Esophagus squamous epithelium (tissue), 5 donors: ENCODE results near the gene CDC20. TPM values are rescaled to one million over a fixed set of nuclear protein-coding genes. Genes with fewer than 3 reads are reported as not detected.
"Not testable (repeated sequence)": the region's sequence is repeated elsewhere in the genome, so short reads cannot be mapped to it uniquely, and the experiment has no call there.

Experiments used
- DNase-seq: peaks from one replicate; lab custom pipeline; 2025; lab: John Stamatoyannopoulos, UW
- H3K27ac ChIP-seq, 4 donors: fragments of 200-600 bp; sonication (generic); one replicate each; pipeline ENCODE4 v1.5.1; 2016 to 2019; ENCODE audit warnings: mild to moderate bottlenecking in 1 of 4
- H3K27me3 ChIP-seq, 4 donors: fragments of 200-600 bp; sonication (generic); 1 replicate in 3 of 4; 2 replicates in 1 of 4; pipeline versions ENCODE4 v1.5.1 to v1.6.0; 2017 to 2021; ENCODE audit warnings: antibody characterized with exemption in 1 of 4
- H3K36me3 ChIP-seq, 3 donors: fragments of 200-600 bp; sonication (generic); one replicate each; pipeline ENCODE4 v1.5.1; 2016 to 2019
- H3K4me1 ChIP-seq, 3 donors: fragments of 200-600 bp; sonication (generic); one replicate each; pipeline ENCODE4 v1.5.1; 2017 to 2019
- H3K4me3 ChIP-seq, 4 donors: fragments of 200-600 bp; sonication (generic); 1 replicate in 3 of 4; 2 replicates in 1 of 4; pipeline ENCODE4 v1.5.1; 2016 to 2019; ENCODE audit warnings: mild to moderate bottlenecking in 2 of 4, moderate library complexity in 1 of 4
- H3K9me3 ChIP-seq, 3 donors: fragments of 200-600 bp; sonication (generic); one replicate each; pipeline ENCODE4 v1.5.1; 2016 to 2019
- POLR2A ChIP-seq, 4 donors: fragments of 450-650 bp; IDR thresholded peaks; one replicate each; pipeline ENCODE4 v1.6.1; 2017; ENCODE audit warnings: antibody characterized with exemption in 4 of 4, mild to moderate bottlenecking in 4 of 4, moderate library complexity in 3 of 4
- WGBS, 2 donors: methylation state at CpG; one replicate each; pipeline ENCODE4 v1.1.5; 2018; 5-methylcytosine and 5-hydroxymethylcytosine counted together
- intact Hi-C: fragments of 100-400 bp; cut with DNase I; formaldehyde crosslinking; loops from one replicate; pipeline ENCODE4 v1.15.0; 2022
- total RNA-seq, 4 donors: library from RNA; depleted of rRNA; stranded (reverse); fragments of >200 nt; gene quantifications; one replicate each; pipeline ENCODE4 v1.1.0, GENCODE V29; 2016
- TF ChIP-seq, protein P1 (sequence below), 6 experiments: fragments of 450-650 bp in 4 of 6; fragments of 200-600 bp in 2 of 6; sonication (generic) in 2 of 6; IDR thresholded peaks; one replicate each; pipeline ENCODE4 v1.5.1; 2016 to 2019; ENCODE audit warnings: antibody characterized with exemption in 6 of 6, mild to moderate bottlenecking in 4 of 6, moderate library complexity in 4 of 6
- donor health status: DM: yes; HTN: yes; CAD: no.

CDC20 gene
- total RNA-seq, 4 donors from 2014 or later: 16.5 to 96.0 (median 33.6) TPM

DNA sequence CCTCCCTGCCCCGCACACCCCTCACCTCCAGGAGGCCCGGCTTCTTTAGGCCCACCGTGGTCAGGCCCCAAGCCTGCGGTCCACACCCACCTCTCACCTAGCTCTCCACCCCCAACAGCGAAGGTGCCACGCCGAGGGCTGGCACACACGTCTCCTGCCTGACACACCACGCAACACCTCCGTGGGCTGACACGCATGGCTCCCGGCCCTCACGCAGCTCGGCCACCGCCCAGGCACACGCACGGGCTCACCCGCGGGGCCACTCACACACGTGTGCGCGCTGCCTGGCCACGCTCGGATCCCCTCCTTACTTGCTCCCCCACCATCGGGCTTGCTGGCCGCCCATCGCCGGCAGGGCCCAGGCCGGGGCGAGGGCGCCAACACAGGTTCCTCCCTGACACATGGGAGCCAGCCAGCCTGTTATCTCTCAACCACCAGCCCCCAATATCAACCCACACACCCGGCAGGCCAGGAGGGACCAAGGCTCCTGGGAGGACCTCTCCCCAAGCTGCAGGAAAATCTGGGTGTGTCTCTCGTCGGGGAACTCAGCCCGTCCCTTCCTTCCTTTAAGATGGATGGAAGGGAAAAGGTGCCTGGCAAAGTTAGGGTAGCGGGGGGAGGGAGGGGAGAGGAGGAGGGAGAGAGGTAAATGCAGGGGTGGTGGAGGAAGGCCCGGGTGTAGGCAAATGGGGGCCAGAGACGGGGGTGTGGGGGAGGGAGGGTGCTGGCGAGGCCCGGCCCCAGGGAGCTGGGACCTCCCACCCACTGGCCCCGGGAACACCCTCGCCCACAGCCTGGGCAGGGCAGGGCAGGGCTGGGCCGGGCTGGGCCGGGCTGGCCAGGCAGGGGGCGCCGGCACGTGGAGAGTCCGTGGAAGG lies 8.5 kb downstream of the CDC20 start:
- 0 to 4% methylated on average over 4 to 9 of the region's 48 CpGs for WGBS, 2 donors
- intact Hi-C loops: no loop called here
- no peak for TF ChIP-seq POLR2A (IDR thresholded peaks at IDR 0.05)
- TF ChIP-seq, protein P1, sequence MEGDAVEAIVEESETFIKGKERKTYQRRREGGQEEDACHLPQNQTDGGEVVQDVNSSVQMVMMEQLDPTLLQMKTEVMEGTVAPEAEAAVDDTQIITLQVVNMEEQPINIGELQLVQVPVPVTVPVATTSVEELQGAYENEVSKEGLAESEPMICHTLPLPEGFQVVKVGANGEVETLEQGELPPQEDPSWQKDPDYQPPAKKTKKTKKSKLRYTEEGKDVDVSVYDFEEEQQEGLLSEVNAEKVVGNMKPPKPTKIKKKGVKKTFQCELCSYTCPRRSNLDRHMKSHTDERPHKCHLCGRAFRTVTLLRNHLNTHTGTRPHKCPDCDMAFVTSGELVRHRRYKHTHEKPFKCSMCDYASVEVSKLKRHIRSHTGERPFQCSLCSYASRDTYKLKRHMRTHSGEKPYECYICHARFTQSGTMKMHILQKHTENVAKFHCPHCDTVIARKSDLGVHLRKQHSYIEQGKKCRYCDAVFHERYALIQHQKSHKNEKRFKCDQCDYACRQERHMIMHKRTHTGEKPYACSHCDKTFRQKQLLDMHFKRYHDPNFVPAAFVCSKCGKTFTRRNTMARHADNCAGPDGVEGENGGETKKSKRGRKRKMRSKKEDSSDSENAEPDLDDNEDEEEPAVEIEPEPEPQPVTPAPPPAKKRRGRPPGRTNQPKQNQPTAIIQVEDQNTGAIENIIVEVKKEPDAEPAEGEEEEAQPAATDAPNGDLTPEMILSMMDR (IDR thresholded peaks at IDR 0.05): peak in 1 of 6 experiments; percentile 5
- no peaks in the 10 kb centered on the region for H3K27me3 ChIP-seq
- H3K27ac ChIP-seq: peak overlapping the region; percentile 94 to 99 (median 97)
- H3K4me1 ChIP-seq: peaks cover 18 to 56% (median 28%) of the 10 kb centered on the region in 3 donors
- no peaks in the 10 kb centered on the region for H3K9me3 ChIP-seq
- peak overlapping the region; percentile 70 to 86 (median 85) for H3K4me3 ChIP-seq
- H3K36me3 ChIP-seq: peaks cover 28 to 35% (median 30%) of the 10 kb centered on the region in 3 donors
- no peak for DNase-seq

DNA sequence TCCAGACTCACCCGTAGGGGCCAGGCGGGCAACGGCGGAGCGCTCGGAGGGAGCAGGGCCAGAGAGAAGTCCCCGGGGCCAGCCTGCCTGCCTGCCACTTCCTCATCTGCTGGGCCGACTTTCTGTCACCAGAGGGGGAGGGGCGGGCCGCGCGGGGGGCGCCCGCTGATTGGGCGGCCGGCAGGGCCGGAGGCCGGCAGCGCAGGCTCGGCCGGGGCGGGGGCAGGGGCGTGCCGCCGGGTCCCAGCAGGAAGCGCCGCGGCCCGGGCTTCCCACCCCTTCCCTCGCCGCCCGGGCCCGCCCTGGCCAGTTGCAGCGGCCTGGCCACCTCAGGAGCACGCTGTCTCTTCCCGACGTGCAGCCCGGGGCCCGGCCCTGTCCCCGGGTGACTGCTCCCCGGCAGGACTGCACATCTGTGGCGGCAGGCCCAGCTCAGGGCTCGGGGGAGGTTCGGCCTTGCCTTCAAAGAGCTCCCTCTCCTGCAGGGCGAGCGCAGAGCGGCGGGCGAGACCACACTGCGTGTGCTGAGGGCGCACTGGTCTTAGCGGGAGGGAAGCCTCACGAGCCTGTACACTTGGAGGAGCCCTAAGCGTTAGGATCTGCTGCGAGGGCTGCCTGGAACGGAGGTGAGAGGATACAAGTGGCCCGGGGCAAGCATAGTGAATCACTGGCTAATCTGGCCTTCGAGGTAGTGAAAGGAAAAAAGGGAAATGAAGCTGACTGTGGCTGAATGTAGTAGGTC lies 9.3 kb downstream of the CDC20 start, which contains the start of gene ELOVL1:
Gene ELOVL1 (minus strand): TSS at position 108 of the 742 bp plus-strand sequence. CDS start 2,402 bp downstream, outside the sequence.
- Histone ChIP-seq H3K4me1 (peaks cover 18 to 64% (median 31%) of the 10 kb centered on the region in 3 donors), H3K4me3 (peak within 1 kb of the TSS; percentile 70 to 86 (median 85)), H3K36me3 (peaks cover 22 to 27% (median 24%) of the 10 kb centered on the region in 3 donors), H3K27ac (peak within 1 kb of the TSS; percentile 94 to 99 (median 97)), H3K9me3 (no peaks in the 10 kb centered on the region), H3K27me3 (no peaks in the 10 kb centered on the region)
- DNase-seq: peak; percentile 67
- WGBS, 2 donors: 0% methylated on average over 2 to 5 of the region's 58 CpGs
- intact Hi-C loops: no loop called here
- TF ChIP-seq, protein P1 (IDR thresholded peaks at IDR 0.05): peak in 4 of 6 experiments; percentile 16 to 24 (median 22)
- TF ChIP-seq POLR2A (IDR thresholded peaks at IDR 0.05): peak in 3 of 4 donors; percentile 16 to 86 (median 69)

DNA sequence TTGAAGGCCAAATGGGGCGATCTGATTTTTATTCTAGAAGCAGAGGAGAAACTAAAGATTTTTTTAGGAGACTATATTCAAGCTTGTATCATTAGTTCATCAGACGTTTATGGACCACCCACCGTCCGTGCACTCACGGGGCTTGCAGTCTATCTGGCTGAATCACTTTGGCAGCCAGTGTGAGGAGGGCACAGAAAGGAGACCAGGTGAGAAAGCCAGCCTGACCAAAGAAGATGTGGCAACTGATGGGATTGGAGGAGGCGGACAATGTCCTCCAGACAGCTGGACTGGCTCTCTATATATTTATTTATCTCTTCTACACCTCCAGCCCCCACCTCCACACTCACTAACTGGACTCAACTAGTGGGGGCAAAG lies 9.9 kb downstream of the CDC20 start:
- DNase-seq: no peak
- Histone ChIP-seq H3K4me3 (peak overlapping the region; percentile 70 to 86 (median 85)), H3K36me3 (peaks cover 17 to 21% (median 18%) of the 10 kb centered on the region in 3 donors), H3K27me3 (no peaks in the 10 kb centered on the region), H3K27ac (peak overlapping the region; percentile 94 to 99 (median 97)), H3K4me1 (peaks cover 18 to 66% (median 36%) of the 10 kb centered on the region in 3 donors), H3K9me3 (no peaks in the 10 kb centered on the region)
- 13 to 14% methylated on average over 6 of the region's 6 CpGs for WGBS, 2 donors
- intact Hi-C loops: no loop called here
- no peak for TF ChIP-seq POLR2A (IDR thresholded peaks at IDR 0.05)
- TF ChIP-seq, protein P1 (IDR thresholded peaks at IDR 0.05): no peak

DNA sequence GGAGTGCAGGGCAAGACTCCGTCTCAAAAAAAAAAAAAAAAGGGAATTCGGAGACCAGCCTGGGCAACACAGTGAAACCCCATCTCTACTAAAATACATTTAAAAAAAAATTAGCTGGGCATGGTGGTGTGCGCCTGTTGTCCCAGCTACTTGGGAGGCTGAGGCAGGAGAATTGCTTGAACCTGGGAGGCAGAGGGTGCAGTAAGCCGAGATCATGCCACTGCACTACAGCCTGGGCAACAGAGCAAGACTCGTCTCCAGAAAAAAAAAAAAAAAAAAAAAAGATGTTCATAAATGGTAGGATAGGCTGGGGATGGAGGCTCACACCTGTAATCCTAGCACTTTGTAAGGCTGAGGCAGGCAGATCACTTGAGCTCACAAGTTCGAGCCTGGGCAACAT lies 11.0 kb downstream of the CDC20 start:
- H3K4me1 ChIP-seq: peaks cover 18 to 62% (median 40%) of the 10 kb centered on the region in 3 donors
- H3K4me3 ChIP-seq, H3K27ac ChIP-seq, DNase-seq, intact Hi-C loops, H3K9me3 ChIP-seq, H3K36me3 ChIP-seq, H3K27me3 ChIP-seq: not testable (repeated sequence)
- 95% methylated on average over 6 of the region's 6 CpGs for WGBS, 2 donors

DNA sequence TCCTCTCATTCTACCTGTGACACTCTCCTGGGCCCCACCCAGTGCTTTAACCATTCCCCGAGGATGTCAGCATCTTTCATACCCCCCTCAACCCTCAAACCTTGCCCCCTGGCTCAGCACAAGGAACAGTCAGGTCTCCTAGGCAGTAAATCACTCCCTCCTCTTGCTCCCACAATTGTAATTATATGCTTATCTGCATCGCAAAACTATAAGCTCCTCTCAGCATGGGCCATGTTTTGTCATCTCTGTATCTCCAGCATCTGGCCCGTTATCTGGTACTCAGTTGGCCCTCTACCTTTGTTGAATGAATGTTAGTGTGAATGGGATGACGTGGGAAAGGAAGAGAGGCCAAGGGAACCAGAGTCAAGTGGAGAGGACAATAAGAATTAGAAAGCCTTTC lies 11.8 kb downstream of the CDC20 start:
- peaks cover 0 to 2% (median 0%) of the 10 kb centered on the region in 3 donors for H3K36me3 ChIP-seq
- DNase-seq: no peak
- 83 to 87% methylated on average over 4 of the region's 4 CpGs for WGBS, 2 donors
- intact Hi-C loops: no loop called here
- H3K27ac ChIP-seq: no peak overlapping the region
- H3K9me3 ChIP-seq: no peaks in the 10 kb centered on the region
- no peak for TF ChIP-seq POLR2A (IDR thresholded peaks at IDR 0.05)
- TF ChIP-seq, protein P1 (IDR thresholded peaks at IDR 0.05): no peak
- no peak overlapping the region for H3K4me3 ChIP-seq
- peaks cover 18 to 54% (median 33%) of the 10 kb centered on the region in 3 donors for H3K4me1 ChIP-seq
- no peaks in the 10 kb centered on the region for H3K27me3 ChIP-seq
